WI38 (cell line): Measurements from ENCODE around the gene TTC3.

Source experiments
- H3K4me3 ChIP-seq: 2 replicates; pipeline ENCODE4 v1.5.1; 2011; ENCODE audit warnings: low read depth, mild to moderate bottlenecking, control low read depth, low read length
- CTCF ChIP-seq: IDR thresholded peaks from 2 replicates; pipeline ENCODE4 v1.5.1; 2012; ENCODE audit warnings: low read depth, mild to moderate bottlenecking, control low read depth, low read length

TTC3 gene

GRCh38 chr21:37244501-37245095, 171.5 kb downstream of the TTC3 start:
- no peak for TF ChIP-seq CTCF
- H3K4me3 ChIP-seq = no peak overlapping the region

GRCh38 chr21:37245151-37245550, 172.1 kb downstream of the TTC3 start:
- no peak overlapping the region for H3K4me3 ChIP-seq
- TF ChIP-seq CTCF = no peak

- TF ChIP-seq CTCF = no peak
These were observed 175.2 kb downstream of the TTC3 start for GRCh38 chr21:37248298-37248697.

GRCh38 chr21:37249112-37249904, 176.3 kb downstream of the TTC3 start:
- no peak for TF ChIP-seq CTCF
- H3K4me3 ChIP-seq = no peak overlapping the region

More at GRCh38 chr21:37248298-37248697, 175.2 kb downstream of the TTC3 start:
- H3K4me3 ChIP-seq = no peak overlapping the region

GRCh38 chr21:37251294-37251634, 178.2 kb downstream of the TTC3 start:
- TF ChIP-seq CTCF = no peak
- no peak overlapping the region for H3K4me3 ChIP-seq
